ENCODE measurements around the gene DCDC2B. TPM values are rescaled to one million over a fixed set of nuclear protein-coding genes. Genes with fewer than 3 reads are reported as not detected.

The DCDC2B gene
- total RNA-seq, 4 donors from 2014 or later: not detected

DNA sequence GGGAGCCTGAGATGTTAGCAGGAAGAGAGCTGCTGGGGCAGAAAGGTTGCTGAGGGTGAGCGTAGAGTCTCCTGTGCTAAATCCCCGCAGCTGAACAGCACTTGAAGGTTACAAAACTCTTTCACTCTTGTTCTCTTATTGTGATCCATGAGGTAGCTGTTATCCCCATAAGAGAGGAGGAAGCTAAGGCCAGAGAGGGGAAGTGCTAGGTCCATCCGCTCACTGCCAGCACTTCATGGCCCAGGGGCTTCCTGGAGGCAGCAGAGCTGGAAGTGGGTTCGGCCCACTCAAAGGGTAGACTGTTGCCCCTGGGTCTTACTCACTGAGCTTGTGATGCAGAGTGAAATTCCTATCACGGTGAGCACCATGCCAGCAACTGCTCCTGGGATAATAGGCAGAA lies 7.7 kb downstream of the DCDC2B start:
- intact Hi-C loops (cut with DNase I; ENCODE audit: low total_unique reads): no loop called here
- Histone ChIP-seq H3K9me3 (no peaks in the 10 kb centered on the region), H3K27me3 (no peaks in the 10 kb centered on the region), H3K36me3 (no peaks in the 10 kb centered on the region), H3K27ac (peak overlapping the region; percentile 87 to 89 (median 88)), H3K4me3 (no peak overlapping the region), H3K4me1 (peaks cover 16 to 35% (median 29%) of the 10 kb centered on the region in 4 donors)
- no peak for DNase-seq
- TF ChIP-seq, protein P1, sequence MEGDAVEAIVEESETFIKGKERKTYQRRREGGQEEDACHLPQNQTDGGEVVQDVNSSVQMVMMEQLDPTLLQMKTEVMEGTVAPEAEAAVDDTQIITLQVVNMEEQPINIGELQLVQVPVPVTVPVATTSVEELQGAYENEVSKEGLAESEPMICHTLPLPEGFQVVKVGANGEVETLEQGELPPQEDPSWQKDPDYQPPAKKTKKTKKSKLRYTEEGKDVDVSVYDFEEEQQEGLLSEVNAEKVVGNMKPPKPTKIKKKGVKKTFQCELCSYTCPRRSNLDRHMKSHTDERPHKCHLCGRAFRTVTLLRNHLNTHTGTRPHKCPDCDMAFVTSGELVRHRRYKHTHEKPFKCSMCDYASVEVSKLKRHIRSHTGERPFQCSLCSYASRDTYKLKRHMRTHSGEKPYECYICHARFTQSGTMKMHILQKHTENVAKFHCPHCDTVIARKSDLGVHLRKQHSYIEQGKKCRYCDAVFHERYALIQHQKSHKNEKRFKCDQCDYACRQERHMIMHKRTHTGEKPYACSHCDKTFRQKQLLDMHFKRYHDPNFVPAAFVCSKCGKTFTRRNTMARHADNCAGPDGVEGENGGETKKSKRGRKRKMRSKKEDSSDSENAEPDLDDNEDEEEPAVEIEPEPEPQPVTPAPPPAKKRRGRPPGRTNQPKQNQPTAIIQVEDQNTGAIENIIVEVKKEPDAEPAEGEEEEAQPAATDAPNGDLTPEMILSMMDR (IDR thresholded peaks at IDR 0.05): no peak
- in situ Hi-C loops (cut with MboI; ENCODE audit: low pct_ligation_motif_present in 1 of 4, low pct_unique_long_range_greater_than_20kb in 1 of 4, low sequenced_read_pairs in 3 of 4): loop anchor here in 1 of 4 donors (25.0 kb wide), 1 partner anchor 171 kb away; the partner anchor contains the start of gene BSDC1
- WGBS, 2 donors (ENCODE audit: low coverage in 1 of 2): 79% methylated on average over 5 of the region's 5 CpGs; no CpG with 5 or more reads in 1 of the 2 donors

DNA sequence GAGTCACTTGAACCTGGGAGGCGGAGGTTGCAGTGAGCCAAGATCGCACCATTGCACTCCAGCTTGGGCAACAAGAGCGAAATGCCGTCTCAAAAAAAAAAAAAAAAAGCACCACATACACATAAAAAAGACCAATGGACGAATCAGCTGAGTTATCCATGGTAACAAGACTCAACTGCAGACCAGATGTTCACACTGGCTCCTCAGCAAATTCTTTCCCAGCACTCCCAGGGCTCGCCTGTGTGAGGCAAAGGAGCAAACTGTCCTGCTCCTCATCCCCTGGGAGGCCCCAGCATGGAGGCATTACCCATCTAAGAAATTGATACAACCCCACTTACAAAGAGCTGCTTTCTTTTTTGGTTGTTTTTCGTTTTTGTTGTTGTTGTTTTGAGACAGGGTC lies 10.1 kb downstream of the DCDC2B start:
- H3K36me3 ChIP-seq: no peaks in the 10 kb centered on the region
- H3K4me3 ChIP-seq: no peak overlapping the region
- peaks cover 28 to 49% (median 43%) of the 10 kb centered on the region in 4 donors for H3K4me1 ChIP-seq
- no peak for TF ChIP-seq EP300 (IDR thresholded peaks at IDR 0.05; ENCODE audit: low read depth)
- TF ChIP-seq POLR2A (IDR thresholded peaks at IDR 0.05): no peak
- TF ChIP-seq, protein P1 (IDR thresholded peaks at IDR 0.05): no peak
- TF ChIP-seq POLR2AphosphoS5 (IDR thresholded peaks at IDR 0.05): no peak
- H3K9me3 ChIP-seq: no peaks in the 10 kb centered on the region
- H3K27me3 ChIP-seq: no peaks in the 10 kb centered on the region
- WGBS, 2 donors (ENCODE audit: low coverage in 1 of 2): 92 to 93% methylated on average over 6 to 7 of the region's 7 CpGs
- intact Hi-C loops (cut with DNase I; ENCODE audit: low total_unique reads) (no loop called here), in situ Hi-C loops (cut with MboI; ENCODE audit: low pct_ligation_motif_present in 1 of 4, low pct_unique_long_range_greater_than_20kb in 1 of 4, low sequenced_read_pairs in 3 of 4) (loop anchor here in 1 of 4 donors (25.0 kb wide), 1 partner anchor 168 kb away; the partner anchor contains the start of gene BSDC1)
- no peak for DNase-seq
- no peak overlapping the region for H3K27ac ChIP-seq

DNA sequence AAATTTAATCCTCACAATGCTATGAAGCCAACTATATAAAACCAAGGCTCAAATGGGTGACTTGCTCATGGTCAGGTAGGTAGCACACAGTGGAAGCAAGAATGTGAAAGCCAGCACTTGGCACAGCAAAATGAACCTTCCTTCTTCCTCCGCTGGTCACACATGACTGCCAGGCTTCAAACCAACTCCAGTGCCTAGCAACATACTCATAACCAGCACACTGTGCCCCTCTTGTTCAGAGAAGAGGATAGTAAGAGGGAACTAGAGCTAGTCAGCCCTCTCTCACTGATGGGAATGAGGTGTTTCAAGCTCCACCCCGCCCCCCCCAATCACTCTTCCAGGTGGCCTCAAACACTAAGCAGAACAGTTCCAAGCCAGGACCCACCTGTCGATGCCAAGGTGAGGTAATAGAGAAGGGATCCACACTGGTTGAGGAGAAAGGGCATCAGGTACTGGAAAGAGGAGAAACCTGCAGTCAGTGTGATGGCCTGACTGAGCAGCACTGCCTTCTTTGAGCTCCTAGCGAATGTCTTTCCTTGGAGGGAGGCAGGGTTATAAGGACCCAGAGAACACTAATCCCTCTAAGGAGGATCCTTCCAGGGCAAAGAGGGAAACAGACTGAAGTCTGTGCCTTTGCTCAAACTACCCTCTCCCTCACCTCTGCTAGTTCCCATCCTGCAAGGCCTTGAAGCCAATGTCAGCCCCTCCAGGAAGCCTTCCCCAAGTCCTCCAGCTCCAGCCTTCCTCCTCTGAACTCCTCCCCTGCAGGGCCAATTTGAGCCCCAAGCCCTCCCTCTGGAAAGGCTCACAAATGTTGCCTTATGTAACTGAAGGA lies 12.1 kb downstream of the DCDC2B start:
- intact Hi-C loops (cut with DNase I; ENCODE audit: low total_unique reads): no loop called here
- in situ Hi-C loops (cut with MboI; ENCODE audit: low pct_ligation_motif_present in 1 of 4, low pct_unique_long_range_greater_than_20kb in 1 of 4, low sequenced_read_pairs in 3 of 4): loop anchor here in 1 of 4 donors (25.0 kb wide), 1 partner anchor 166 kb away; the partner anchor contains the start of gene BSDC1
- no peaks in the 10 kb centered on the region for H3K27me3 ChIP-seq
- no peak for TF ChIP-seq EP300 (IDR thresholded peaks at IDR 0.05; ENCODE audit: low read depth)
- TF ChIP-seq, protein P1 (IDR thresholded peaks at IDR 0.05): no peak
- no peak for TF ChIP-seq POLR2A (IDR thresholded peaks at IDR 0.05)
- TF ChIP-seq POLR2AphosphoS5 (IDR thresholded peaks at IDR 0.05): no peak
- 89 to 100% methylated on average over 2 to 4 of the region's 4 CpGs for WGBS, 2 donors (ENCODE audit: low coverage in 1 of 2)
- peaks cover 27 to 41% (median 35%) of the 10 kb centered on the region in 4 donors for H3K4me1 ChIP-seq
- no peaks in the 10 kb centered on the region for H3K9me3 ChIP-seq
- peak overlapping the region; percentile 87 to 93 (median 91) for H3K27ac ChIP-seq
- no peak for DNase-seq
- peak overlapping the region in 3 of 4 donors; percentile 79 to 95 (median 84) for H3K4me3 ChIP-seq
- H3K36me3 ChIP-seq: peaks cover 0 to 6% (median 0%) of the 10 kb centered on the region in 4 donors

DNA sequence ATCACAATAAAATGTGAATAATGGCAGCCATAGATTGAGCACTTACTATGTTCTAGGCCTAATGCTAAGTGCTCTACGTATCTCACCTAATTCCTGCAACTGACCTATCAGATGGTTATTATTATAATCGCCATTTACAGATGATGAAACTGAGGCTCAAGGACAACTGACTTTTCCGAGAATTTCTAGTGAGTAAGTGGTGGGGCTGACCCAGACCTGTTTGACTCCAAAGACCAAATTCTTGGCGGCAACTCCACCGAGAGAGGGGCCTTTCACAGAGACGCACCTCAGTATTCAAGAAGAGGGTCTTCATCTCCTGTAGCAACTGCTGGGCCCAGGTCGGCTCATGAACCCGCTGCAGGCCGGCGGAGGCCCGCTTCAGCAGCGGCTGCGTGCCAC lies 12.7 kb downstream of the DCDC2B start:
- in situ Hi-C loops (cut with MboI; ENCODE audit: low pct_ligation_motif_present in 1 of 4, low pct_unique_long_range_greater_than_20kb in 1 of 4, low sequenced_read_pairs in 3 of 4) (loop anchor here in 1 of 4 donors (25.0 kb wide), 1 partner anchor 166 kb away; the partner anchor contains the start of gene BSDC1), intact Hi-C loops (cut with DNase I; ENCODE audit: low total_unique reads) (no loop called here)
- Histone ChIP-seq H3K27me3 (no peaks in the 10 kb centered on the region), H3K36me3 (peaks cover 0 to 12% (median 2%) of the 10 kb centered on the region in 4 donors), H3K9me3 (no peaks in the 10 kb centered on the region), H3K27ac (peak overlapping the region; percentile 87 to 93 (median 91)), H3K4me3 (peak overlapping the region; percentile 79 to 98 (median 90)), H3K4me1 (peaks cover 23 to 35% (median 29%) of the 10 kb centered on the region in 4 donors)
- TF ChIP-seq, protein P1 (IDR thresholded peaks at IDR 0.05): no peak
- TF ChIP-seq POLR2A (IDR thresholded peaks at IDR 0.05) (no peak), EP300 (IDR thresholded peaks at IDR 0.05; ENCODE audit: low read depth) (no peak), POLR2AphosphoS5 (IDR thresholded peaks at IDR 0.05) (no peak)
- no peak for DNase-seq
- WGBS, 2 donors (ENCODE audit: low coverage in 1 of 2): 7 to 20% methylated on average over 2 to 11 of the region's 13 CpGs
